ENCODE measurements around the gene PDAP1. TPM values are rescaled to one million over a fixed set of nuclear protein-coding genes. Genes with fewer than 3 reads are reported as not detected.
"Not testable (repeated sequence)": the region's sequence is repeated elsewhere in the genome, so short reads cannot be mapped to it uniquely, and the experiment has no call there.

PDAP1 gene
- polyA plus RNA-seq, 1 experiment = 60.2 TPM

DNA sequence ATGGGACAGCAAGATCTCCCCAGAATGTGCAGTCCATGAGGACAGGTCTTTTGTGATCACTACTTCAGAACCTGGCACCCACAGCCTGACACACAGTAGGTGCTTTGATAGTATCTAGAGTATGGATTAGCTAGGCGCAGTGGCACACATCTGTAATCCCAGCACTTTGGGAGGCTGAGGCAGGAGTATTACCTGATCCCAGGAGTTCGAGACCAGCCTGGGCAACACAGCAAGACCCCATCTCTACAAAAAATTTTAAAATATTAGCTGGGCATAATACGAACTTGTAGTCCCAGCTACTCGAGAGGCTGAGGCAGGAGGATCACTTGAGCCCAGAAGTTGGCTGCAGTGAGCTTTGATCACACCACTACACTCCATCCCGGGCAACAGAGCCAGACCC is 56.1 kb downstream of the PDAP1 start:
- ChIA-PET POLR2A (no interaction called here), CTCF (interaction anchor here (0.6 to 1.7 kb wide), 3 partner anchors 8 to 14 kb away, joined by 3 to 4 read pairs (median 3); no protein-coding TSS in a partner anchor)
- DNase-seq (ENCODE audit: low read depth, low spot score) = no peak
- H3K9me3 ChIP-seq (ENCODE audit: control insufficient read depth, insufficient read depth, low read length) = no peaks in the 10 kb centered on the region
- H3K27me3 ChIP-seq (ENCODE audit: control insufficient read depth, insufficient read depth, low read length) = no peaks in the 10 kb centered on the region
- H3K27ac ChIP-seq (ENCODE audit: low read depth, low read length) = no peak overlapping the region
- H3K4me3 ChIP-seq (ENCODE audit: low read depth, low read length) = no peak overlapping the region
- TF ChIP-seq, protein P1, sequence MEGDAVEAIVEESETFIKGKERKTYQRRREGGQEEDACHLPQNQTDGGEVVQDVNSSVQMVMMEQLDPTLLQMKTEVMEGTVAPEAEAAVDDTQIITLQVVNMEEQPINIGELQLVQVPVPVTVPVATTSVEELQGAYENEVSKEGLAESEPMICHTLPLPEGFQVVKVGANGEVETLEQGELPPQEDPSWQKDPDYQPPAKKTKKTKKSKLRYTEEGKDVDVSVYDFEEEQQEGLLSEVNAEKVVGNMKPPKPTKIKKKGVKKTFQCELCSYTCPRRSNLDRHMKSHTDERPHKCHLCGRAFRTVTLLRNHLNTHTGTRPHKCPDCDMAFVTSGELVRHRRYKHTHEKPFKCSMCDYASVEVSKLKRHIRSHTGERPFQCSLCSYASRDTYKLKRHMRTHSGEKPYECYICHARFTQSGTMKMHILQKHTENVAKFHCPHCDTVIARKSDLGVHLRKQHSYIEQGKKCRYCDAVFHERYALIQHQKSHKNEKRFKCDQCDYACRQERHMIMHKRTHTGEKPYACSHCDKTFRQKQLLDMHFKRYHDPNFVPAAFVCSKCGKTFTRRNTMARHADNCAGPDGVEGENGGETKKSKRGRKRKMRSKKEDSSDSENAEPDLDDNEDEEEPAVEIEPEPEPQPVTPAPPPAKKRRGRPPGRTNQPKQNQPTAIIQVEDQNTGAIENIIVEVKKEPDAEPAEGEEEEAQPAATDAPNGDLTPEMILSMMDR (IDR thresholded peaks at IDR 0.05; ENCODE audit: low read depth, low read length) = no peak

DNA sequence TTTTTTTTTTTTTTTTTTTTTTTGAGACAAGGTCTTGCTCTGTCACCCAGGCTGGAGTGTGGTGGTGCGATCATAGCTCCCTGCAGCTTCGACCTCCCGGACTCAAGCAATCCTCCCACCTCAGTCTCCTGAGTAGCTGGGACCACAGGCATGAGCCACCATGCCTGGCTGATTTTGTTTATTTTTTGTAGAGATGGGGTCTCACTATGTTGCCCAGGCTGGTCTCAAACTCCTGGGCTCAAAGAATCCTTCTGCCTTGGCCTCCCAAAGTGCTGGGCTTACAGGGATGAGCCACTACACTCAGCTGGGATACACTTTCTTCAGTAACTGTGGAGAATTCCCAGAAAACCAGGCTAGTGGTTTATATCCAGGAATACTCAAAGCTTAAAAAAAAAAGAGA is 57.8 kb downstream of the PDAP1 start:
- DNase-seq (ENCODE audit: low read depth, low spot score); H3K4me3 ChIP-seq (ENCODE audit: low read depth, low read length); H3K9me3 ChIP-seq (ENCODE audit: control insufficient read depth, insufficient read depth, low read length); H3K27me3 ChIP-seq (ENCODE audit: control insufficient read depth, insufficient read depth, low read length); H3K27ac ChIP-seq (ENCODE audit: low read depth, low read length): not testable (repeated sequence)
- CTCF ChIA-PET = interaction anchor here (0.6 kb wide), 2 partner anchors 388 to 420 kb away, joined by 3 to 5 read pairs; no protein-coding TSS in a partner anchor
- POLR2A ChIA-PET = interaction anchor here (0.7 kb wide), 1 partner anchor 20 kb away, joined by 5 read pairs; no protein-coding TSS in a partner anchor

Other genes with a start within 250 kb of the PDAP1 start
- gene KPNA7, start 200.5 kb downstream of the PDAP1 start, polyA plus RNA-seq (2011; rRNA removed) = not detected in 2 replicates
- not detected in 2 replicates for gene MYH16, start 135.8 kb downstream of the PDAP1 start, polyA plus RNA-seq (2011; rRNA removed)
- gene ARPC1A, start 82.7 kb downstream of the PDAP1 start, polyA plus RNA-seq (2011; rRNA removed) = 259 and 282 TPM in 2 replicates
- gene ARPC1B, start 33.9 kb downstream of the PDAP1 start, polyA plus RNA-seq (2011; rRNA removed) = 190 and 245 TPM in 2 replicates
- gene BUD31, start 372 bp upstream of the PDAP1 start, polyA plus RNA-seq (2011; rRNA removed) = 82.3 and 96.8 TPM in 2 replicates
- 2.7 and 3.0 TPM in 2 replicates for gene PTCD1, start 30.2 kb upstream of the PDAP1 start, polyA plus RNA-seq (2011; rRNA removed)
- 27.6 and 32.2 TPM in 2 replicates for gene CPSF4, start 30.3 kb upstream of the PDAP1 start, polyA plus RNA-seq (2011; rRNA removed)
- gene ATP5MF, start 57.6 kb upstream of the PDAP1 start, polyA plus RNA-seq (2011; rRNA removed) = 591 and 634 TPM in 2 replicates
- 7.9 and 8.3 TPM in 2 replicates for gene ZNF789, start 64.3 kb upstream of the PDAP1 start, polyA plus RNA-seq (2011; rRNA removed)
- 9.4 TPM in 2 replicates for gene ZNF394, start 91.7 kb upstream of the PDAP1 start, polyA plus RNA-seq (2011; rRNA removed)
- gene ZKSCAN5, start 96.1 kb upstream of the PDAP1 start, polyA plus RNA-seq (2011; rRNA removed) = 11.5 and 13.4 TPM in 2 replicates
- 8.1 and 11.8 TPM in 2 replicates for gene FAM200A, start 143.5 kb upstream of the PDAP1 start, polyA plus RNA-seq (2011; rRNA removed)
- gene ZNF655, start 150.0 kb upstream of the PDAP1 start, polyA plus RNA-seq (2011; rRNA removed) = 62.9 and 79.3 TPM in 2 replicates
- 0.72 and 1.2 TPM in 2 replicates for gene TMEM225B, start 189.7 kb upstream of the PDAP1 start, polyA plus RNA-seq (2011; rRNA removed)
- 6.4 and 6.7 TPM in 2 replicates for gene ZSCAN25, start 208.3 kb upstream of the PDAP1 start, polyA plus RNA-seq (2011; rRNA removed)